Left lung (tissue), 10 donors: ENCODE measurements around the gene CNTNAP3B. TPM values are rescaled to one million over a fixed set of nuclear protein-coding genes. Genes with fewer than 3 reads are reported as not detected.
"Not testable (repeated sequence)": the region's sequence is repeated elsewhere in the genome, so short reads cannot be mapped to it uniquely, and the experiment has no call there.

ENCODE experiments used
- ATAC-seq: fragments of 200-7000 bp; cut with Tn5 transposase; one replicate; pipeline ENCODE4 v1.9.1; 2020; ENCODE audit warnings: moderate library complexity
- DNase-seq, 4 donors: peaks; one replicate each; pipeline ENCODE4 v3.0.0-alpha.2; 2013 to 2020
- H3K27ac ChIP-seq, 2 donors: fragments of 200-600 bp; sonication (generic) in 1 of 2; one replicate each; pipeline versions ENCODE4 v1.5.0 to v1.8.0; 2020 to 2021
- H3K27me3 ChIP-seq, 2 donors: fragments of 200-600 bp; sonication (generic) in 1 of 2; one replicate each; pipeline versions ENCODE4 v1.5.0 to v1.8.0; 2020 to 2021
- H3K36me3 ChIP-seq, 2 donors: fragments of 200-600 bp; sonication (generic) in 1 of 2; one replicate each; pipeline versions ENCODE4 v1.5.0 to v1.8.0; 2020 to 2021
- H3K4me1 ChIP-seq, 2 donors: fragments of 200-600 bp; one replicate each; pipeline ENCODE4 v1.8.0; 2021
- H3K4me3 ChIP-seq, 2 donors: fragments of 200-600 bp; sonication (generic) in 1 of 2; one replicate each; pipeline versions ENCODE4 v1.5.0 to v1.8.0; 2020 to 2021; ENCODE audit warnings: mild to moderate bottlenecking in 1 of 2
- H3K9me3 ChIP-seq, 2 donors: fragments of 200-600 bp; sonication (generic) in 1 of 2; one replicate each; pipeline versions ENCODE4 v1.5.0 to v1.8.0; 2020 to 2021
- intact Hi-C, 2 donors: fragments of 100-400 bp; cut with DNase I; formaldehyde crosslinking; loops; one replicate each; pipeline versions ENCODE4 v1.11.2 to v1.14.2; 2022
- polyA plus RNA-seq, 6 donors: library from polyadenylated mRNA; unstranded; fragments of 120-200 nt; gene quantifications; one replicate each; pipeline ENCODE4 v1.2.1, GENCODE V29; 2013; ENCODE audit not compliant: insufficient read length in 6 of 6
- total RNA-seq, 2 donors: library from RNA; stranded (reverse); fragmentation: NEBNext Ultra II Directional; extraction: Animal tissue kit (Norgen Biotek cat#: 25700); gene quantifications; one replicate each; pipeline ENCODE4 v1.2.1, GENCODE V29; 2021
- donor health status: DM: no; HTN: yes; CAD: no.
- donor health status: DM: no; HTN: no; CAD: no.

CNTNAP3B gene
- total and polyA plus RNA-seq, 8 donors = 3.4 to 17.5 (median 11.1) TPM

DNA sequence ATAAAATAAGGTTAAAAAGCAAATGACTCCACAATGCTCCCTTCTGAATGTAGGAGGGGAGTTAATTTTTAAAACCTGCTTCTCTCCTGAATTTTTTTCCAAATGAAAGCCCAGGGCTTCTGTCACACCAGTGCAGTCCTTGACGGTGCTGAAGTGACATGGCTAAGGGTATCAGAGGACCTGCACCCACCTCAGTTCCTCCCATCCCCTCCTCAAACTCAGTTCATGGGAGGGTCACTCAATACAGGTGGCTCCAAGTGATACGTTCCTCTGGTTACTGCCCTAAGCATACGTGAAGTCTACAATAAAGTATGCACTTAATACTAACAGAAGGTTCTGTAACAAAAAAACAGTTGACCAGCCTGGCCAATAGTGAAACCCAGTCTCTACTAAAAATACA, 193.5 kb downstream of the CNTNAP3B start:
- H3K9me3 ChIP-seq, H3K36me3 ChIP-seq, DNase-seq, H3K27me3 ChIP-seq, intact Hi-C loops, H3K27ac ChIP-seq, ATAC-seq, H3K4me3 ChIP-seq, H3K4me1 ChIP-seq: not testable (repeated sequence)

DNA sequence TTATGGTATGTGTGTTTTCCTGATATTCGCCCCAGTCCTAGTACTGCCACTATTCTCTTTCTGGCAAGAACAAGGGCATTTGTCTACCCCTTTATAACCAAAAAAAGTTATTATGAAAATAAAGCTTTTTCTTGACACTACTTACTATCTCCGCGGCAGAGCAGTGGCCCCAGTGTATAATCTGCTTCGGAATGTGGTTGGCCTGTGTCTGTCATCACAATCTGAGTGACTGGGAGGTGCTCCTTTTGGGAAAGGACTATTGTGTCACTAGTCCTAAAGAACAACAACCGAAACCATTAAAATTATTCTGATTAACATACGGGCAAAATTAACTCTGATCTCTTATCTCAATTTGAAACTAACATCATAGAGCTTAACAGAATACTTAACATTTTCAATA, 200.1 kb downstream of the CNTNAP3B start:
- H3K27ac ChIP-seq, H3K4me3 ChIP-seq, H3K36me3 ChIP-seq, H3K27me3 ChIP-seq, DNase-seq, H3K4me1 ChIP-seq, intact Hi-C loops, ATAC-seq, H3K9me3 ChIP-seq: not testable (repeated sequence)

DNA sequence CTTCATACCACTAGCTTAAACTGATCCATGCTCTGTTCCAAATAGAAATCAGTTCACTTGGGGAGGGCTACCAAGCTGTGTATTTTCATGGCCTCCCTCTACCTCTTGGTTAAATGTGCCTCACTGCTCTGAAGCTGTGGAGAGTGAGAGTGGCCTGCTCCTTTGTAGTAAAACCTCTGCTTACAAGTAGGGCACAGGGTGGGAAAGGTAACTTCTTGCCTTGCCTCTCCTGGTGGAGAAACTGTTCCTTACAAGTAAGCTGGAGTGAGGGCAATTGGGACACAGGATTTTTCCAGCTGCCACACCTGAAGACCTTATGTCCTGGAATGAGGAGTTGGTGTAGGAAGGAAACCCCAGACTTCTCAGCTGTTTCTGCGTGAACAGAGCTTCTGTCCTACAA, 211.9 kb downstream of the CNTNAP3B start:
- intact Hi-C loops, H3K27ac ChIP-seq, H3K9me3 ChIP-seq, H3K4me1 ChIP-seq, H3K36me3 ChIP-seq, H3K4me3 ChIP-seq, H3K27me3 ChIP-seq, DNase-seq, ATAC-seq: not testable (repeated sequence)

DNA sequence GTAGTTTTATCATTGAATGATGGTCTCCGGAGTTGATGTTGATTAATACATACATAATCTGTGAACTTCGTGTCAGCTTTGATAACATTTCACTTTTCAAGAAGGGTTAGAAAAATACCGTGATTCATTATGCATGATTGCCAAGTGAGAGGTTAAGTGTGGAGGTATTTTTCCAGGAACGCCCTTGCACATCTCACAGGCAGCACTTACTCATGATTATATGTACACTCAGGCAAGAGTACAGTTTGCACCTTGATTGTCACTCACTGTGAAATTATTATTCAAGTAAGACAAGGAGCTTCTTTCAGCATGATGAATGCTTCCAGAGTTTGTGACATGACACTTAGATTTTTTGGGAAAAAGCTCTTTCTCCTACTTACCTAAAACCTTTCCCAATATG, 223.7 kb downstream of the CNTNAP3B start:
- ATAC-seq = peak; percentile 48
- intact Hi-C loops, H3K9me3 ChIP-seq: not testable (repeated sequence)

DNA sequence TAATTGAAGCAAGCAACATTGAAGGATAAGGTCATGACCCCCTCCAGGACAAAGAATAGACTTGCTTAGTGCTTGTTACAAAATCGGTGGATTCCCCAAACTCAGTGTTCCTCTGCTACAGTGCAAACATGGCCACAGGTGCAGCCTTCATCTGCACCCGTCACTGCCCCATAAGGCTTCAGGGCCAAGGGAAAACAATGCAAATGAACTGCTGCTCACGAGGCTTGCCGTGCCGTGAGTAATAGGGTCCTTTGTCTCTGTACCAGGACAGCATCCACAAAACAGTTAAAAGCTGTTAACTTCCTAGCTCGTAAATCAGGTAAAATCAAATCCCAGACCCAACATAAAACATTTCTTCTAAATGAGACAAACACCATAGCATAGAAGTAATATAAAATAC, 226.5 kb downstream of the CNTNAP3B start:
- H3K9me3 ChIP-seq, H3K4me1 ChIP-seq, intact Hi-C loops, DNase-seq, H3K27me3 ChIP-seq, H3K36me3 ChIP-seq, H3K27ac ChIP-seq, ATAC-seq, H3K4me3 ChIP-seq: not testable (repeated sequence)

More for the DNA sequence above, 223.7 kb downstream of the CNTNAP3B start:
- not testable (repeated sequence) for H3K36me3 ChIP-seq, H3K27ac ChIP-seq, H3K4me1 ChIP-seq, DNase-seq, H3K27me3 ChIP-seq, H3K4me3 ChIP-seq

DNA sequence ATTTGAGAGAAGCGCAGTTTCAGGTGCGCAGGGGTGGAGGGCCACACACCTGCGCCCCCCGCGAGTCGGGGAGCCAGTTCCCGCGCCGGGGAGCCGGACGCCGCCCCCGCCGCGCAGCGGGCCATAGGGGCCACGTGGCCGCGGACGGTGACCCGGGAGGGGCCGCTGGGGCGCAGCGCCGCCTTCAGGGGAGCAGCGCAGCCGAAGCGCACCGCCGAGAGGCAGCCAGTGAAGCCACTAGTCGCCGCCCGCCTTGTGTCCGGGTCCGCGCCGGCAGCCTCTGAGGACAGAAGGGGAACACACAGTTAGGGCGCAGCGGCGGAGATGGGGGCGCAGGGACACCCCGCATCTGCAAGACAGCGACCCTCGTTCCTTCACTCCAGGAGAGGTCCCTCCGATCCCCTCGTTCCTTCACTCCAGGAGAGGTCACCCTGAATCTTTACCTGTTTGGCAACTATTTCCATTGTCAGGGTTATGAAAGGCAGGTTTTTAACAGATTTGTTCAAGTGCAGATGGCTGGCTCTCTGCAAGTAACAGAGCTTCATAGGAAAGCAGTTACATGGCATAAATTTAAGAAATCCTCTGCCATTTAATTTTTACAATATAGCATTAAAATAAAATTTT, 230.4 kb downstream of the CNTNAP3B start:
- H3K4me3 ChIP-seq, H3K27me3 ChIP-seq, H3K9me3 ChIP-seq, intact Hi-C loops, DNase-seq, H3K27ac ChIP-seq, H3K4me1 ChIP-seq, H3K36me3 ChIP-seq: not testable (repeated sequence)
- peak; percentile 92 for ATAC-seq

DNA sequence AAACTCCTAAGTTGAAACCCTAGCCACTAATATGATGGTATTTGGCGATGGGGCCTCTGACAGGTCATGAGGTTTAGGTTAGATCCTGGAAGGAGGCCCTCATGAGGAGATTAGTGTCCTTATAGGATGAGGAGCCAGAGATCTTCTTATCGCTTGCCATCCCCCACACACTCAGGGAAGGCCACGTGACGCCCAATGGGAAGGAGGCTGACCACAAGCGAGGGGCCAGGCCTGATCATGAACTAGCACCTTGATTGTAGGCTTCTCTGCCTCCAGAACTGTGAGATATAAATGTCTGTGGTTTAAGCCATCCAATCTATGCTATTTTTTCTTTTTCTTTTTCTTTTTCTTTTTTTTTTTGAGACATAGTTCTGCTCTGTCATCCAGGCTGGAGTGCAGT, 254.7 kb downstream of the CNTNAP3B start:
- H3K27ac ChIP-seq, ATAC-seq, H3K9me3 ChIP-seq, H3K36me3 ChIP-seq, H3K27me3 ChIP-seq, H3K4me3 ChIP-seq, DNase-seq, intact Hi-C loops, H3K4me1 ChIP-seq: not testable (repeated sequence)

DNA sequence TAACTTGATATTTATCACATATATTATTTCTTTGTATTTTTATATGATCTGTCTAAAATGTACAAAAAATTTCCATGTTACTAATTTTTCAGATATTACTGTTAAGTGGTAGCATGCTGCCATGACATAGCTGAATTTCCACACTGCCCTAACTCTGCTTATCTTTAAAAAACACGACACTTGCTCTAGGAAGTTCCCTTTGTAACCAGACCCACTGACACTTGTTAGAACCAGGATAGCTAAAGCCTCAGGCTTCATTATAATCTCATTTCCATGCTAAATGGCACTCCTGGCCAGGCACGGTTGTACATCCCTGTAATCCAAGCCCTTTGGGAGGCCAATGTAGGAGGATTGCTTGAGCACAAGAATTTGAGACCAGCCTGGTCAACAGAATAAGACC, 273.8 kb downstream of the CNTNAP3B start:
- H3K27ac ChIP-seq, H3K27me3 ChIP-seq, DNase-seq, H3K36me3 ChIP-seq, ATAC-seq, H3K4me1 ChIP-seq, intact Hi-C loops, H3K9me3 ChIP-seq, H3K4me3 ChIP-seq: not testable (repeated sequence)

DNA sequence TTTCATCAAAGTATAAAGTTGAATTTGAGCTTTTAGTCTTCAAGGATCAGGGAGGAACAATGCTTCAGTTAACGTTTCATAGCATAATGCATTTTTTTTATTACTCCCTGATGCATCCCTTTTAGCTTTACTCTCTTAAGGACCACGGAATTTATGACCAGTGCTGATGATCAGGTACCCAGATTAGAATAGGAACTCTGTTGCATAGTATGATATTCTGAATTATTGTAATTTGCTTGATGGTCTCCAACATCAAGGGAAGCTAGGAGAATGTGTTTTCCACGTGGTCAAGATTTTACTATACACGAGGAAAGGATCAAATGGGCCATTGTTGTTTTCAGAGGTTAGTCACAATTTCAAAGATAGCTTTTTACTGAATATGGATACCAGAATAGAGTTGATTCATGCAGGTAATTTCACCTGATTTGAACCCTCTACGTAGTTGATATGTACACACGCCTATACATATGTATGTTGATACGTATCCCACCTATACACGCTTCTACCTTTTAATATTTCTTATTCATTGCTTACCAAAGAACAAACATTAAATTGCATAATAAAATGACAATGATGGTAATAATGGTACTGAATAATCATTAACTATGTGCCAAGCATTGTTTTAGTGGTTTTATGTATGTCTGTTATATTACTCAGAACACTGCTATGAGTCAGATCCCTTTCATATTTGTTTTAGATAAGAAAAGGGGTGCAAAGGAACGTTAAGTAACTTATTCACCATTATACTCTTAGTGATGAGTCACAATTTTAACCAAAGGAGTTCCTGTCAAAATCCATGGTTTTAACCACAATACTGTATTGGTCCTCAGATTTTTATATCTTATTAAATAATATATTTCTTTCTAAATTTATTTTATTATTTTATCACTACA, 277.1 kb downstream of the CNTNAP3B start:
- DNase-seq, H3K36me3 ChIP-seq, H3K9me3 ChIP-seq, H3K4me3 ChIP-seq, H3K27me3 ChIP-seq, H3K27ac ChIP-seq, intact Hi-C loops, H3K4me1 ChIP-seq: not testable (repeated sequence)
- ATAC-seq = peak; percentile 92

DNA sequence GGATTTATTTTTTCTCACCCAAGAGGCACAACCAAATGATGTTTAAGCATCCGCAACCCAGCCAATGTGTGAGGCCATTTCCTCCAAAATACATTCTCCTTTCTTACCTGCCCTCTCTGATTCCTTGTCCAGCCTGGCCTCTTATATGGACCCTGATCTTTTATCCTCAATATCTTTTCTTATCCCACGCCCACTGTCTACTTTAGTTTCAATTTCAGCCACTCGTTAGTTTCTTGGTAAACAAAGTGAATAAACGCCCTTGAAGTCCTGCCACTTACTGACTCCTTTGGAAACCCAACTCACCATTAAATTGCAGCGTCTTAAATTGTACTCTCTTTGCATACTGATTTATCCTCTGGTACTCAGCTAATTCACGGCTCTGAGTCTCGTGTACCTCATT, 281.4 kb downstream of the CNTNAP3B start:
- H3K4me3 ChIP-seq, intact Hi-C loops, H3K9me3 ChIP-seq, H3K4me1 ChIP-seq, H3K27ac ChIP-seq, DNase-seq, H3K27me3 ChIP-seq, H3K36me3 ChIP-seq: not testable (repeated sequence)
- ATAC-seq = peak; percentile 29

Other genes starting within 250 kb of the CNTNAP3B start
- not detected for gene SPATA31A6, start 54.2 kb upstream of the CNTNAP3B start, total RNA-seq
- gene SPATA31A6, start 54.2 kb upstream of the CNTNAP3B start, polyA plus RNA-seq = not detected